Immature natural killer cell (primary cell): ENCODE results near the gene MYBPHL. TPM values are rescaled to one million over a fixed set of nuclear protein-coding genes. Genes with fewer than 3 reads are reported as not detected.
A peak's percentile ranks its signal among the peaks of the same experiment; 100 is the strongest.

ENCODE experiments used
- DNase-seq, 3 donors: peaks; one replicate each; pipeline ENCODE4 v3.0.0; 2022; ENCODE audit warnings: mixed read lengths in 1 of 3
- H3K27ac Mint-ChIP-seq, 6 donors: one replicate each; pipeline ENCODE4 v1.8.0; 2020; ENCODE audit warnings: mixed read lengths in 6 of 6, mild to moderate bottlenecking in 5 of 6, inconsistent platforms in 4 of 6, moderate library complexity in 3 of 6
- H3K27me3 Mint-ChIP-seq, 3 donors: one replicate each; pipeline ENCODE4 v1.8.0; 2020 to 2021; ENCODE audit warnings: low read depth in 3 of 3, mild to moderate bottlenecking in 3 of 3, mixed read lengths in 3 of 3, moderate library complexity in 3 of 3, inconsistent platforms in 1 of 3
- H3K36me3 Mint-ChIP-seq, 3 donors: one replicate each; pipeline ENCODE4 v1.8.0; 2020; ENCODE audit warnings: mixed read lengths in 3 of 3, inconsistent platforms in 2 of 3, mild to moderate bottlenecking in 2 of 3
- H3K4me1 Mint-ChIP-seq, 2 donors: one replicate each; pipeline ENCODE4 v1.8.0; 2020; ENCODE audit warnings: inconsistent platforms in 2 of 2, mild to moderate bottlenecking in 2 of 2, mixed read lengths in 2 of 2, moderate library complexity in 1 of 2
- H3K4me3 Mint-ChIP-seq, 5 donors: one replicate each; pipeline ENCODE4 v1.8.0; 2020; ENCODE audit warnings: mild to moderate bottlenecking in 5 of 5, mixed read lengths in 5 of 5, inconsistent platforms in 3 of 5, moderate library complexity in 3 of 5
- H3K9me3 Mint-ChIP-seq, 6 donors: one replicate each; pipeline ENCODE4 v1.8.0; 2020; ENCODE audit warnings: mild to moderate bottlenecking in 6 of 6, mixed read lengths in 6 of 6, inconsistent platforms in 4 of 6, moderate library complexity in 3 of 6
- polyA plus RNA-seq, 3 donors: library from polyadenylated mRNA; unstranded; fragments of 300-500 nt; fragmentation: Illumina TruSeq; gene quantifications; one replicate each; pipeline ENCODE4 v1.2.3, GENCODE V29; 2021

The MYBPHL gene
- polyA plus RNA-seq, 3 donors from 2014 or later = not detected

DNA sequence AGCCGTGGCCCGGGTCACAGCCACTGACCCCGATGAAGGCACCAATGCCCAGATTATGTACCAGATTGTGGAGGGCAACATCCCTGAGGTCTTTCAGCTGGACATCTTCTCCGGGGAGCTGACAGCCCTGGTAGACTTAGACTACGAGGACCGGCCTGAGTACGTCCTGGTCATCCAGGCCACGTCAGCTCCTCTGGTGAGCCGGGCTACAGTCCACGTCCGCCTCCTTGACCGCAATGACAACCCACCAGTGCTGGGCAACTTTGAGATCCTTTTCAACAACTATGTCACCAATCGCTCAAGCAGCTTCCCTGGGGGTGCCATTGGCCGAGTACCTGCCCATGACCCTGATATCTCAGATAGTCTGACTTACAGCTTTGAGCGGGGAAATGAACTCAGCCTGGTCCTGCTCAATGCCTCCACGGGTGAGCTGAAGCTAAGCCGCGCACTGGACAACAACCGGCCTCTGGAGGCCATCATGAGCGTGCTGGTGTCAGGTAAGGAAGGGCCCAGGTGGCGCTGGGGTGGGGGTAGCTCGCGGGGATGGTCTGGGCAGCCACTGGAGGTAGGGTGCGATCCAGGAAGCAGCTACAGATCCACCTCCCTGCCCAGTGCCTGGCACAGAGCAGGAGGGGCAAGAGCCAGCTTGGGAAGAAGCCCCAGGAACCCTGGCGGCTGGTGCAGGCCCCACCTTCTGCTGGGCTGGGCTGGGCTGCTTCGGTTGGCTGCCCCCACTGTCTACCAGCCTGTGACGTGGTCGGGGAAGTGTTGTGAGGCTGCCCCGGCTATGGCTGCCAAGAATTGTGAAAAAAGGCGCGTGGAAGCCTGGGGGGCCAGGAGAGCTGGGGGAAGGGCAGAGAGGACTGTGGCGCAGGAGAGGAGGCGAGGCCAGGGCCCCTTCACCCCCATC is 53.7 kb downstream of the MYBPHL start:
- H3K36me3 Mint-ChIP-seq = no peaks in the 10 kb centered on the region
- H3K4me1 Mint-ChIP-seq = peaks cover 5 to 18% of the 10 kb centered on the region in 2 donors
- H3K4me3 Mint-ChIP-seq = no peak overlapping the region
- H3K9me3 Mint-ChIP-seq = no peaks in the 10 kb centered on the region
- peaks cover 0 to 2% (median 2%) of the 10 kb centered on the region in 3 donors for H3K27me3 Mint-ChIP-seq
- no peak for DNase-seq
- no peak overlapping the region for H3K27ac Mint-ChIP-seq

DNA sequence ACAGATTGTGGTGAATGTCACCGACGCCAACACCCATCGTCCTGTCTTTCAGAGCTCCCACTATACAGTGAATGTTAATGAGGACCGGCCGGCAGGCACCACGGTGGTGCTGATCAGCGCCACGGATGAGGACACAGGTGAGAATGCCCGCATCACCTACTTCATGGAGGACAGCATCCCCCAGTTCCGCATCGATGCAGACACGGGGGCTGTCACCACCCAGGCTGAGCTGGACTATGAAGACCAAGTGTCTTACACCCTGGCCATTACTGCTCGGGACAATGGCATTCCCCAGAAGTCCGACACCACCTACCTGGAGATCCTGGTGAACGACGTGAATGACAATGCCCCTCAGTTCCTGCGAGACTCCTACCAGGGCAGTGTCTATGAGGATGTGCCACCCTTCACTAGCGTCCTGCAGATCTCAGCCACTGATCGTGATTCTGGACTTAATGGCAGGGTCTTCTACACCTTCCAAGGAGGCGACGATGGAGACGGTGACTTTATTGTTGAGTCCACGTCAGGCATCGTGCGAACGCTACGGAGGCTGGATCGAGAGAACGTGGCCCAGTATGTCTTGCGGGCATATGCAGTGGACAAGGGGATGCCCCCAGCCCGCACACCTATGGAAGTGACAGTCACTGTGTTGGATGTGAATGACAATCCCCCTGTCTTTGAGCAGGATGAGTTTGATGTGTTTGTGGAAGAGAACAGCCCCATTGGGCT is 54.5 kb downstream of the MYBPHL start:
- peaks cover 0 to 2% (median 2%) of the 10 kb centered on the region in 3 donors for H3K27me3 Mint-ChIP-seq
- no peaks in the 10 kb centered on the region for H3K36me3 Mint-ChIP-seq
- DNase-seq = no peak
- peak overlapping the region in 1 of 6 donors; percentile 46 for H3K27ac Mint-ChIP-seq
- H3K9me3 Mint-ChIP-seq = no peaks in the 10 kb centered on the region
- no peak overlapping the region for H3K4me3 Mint-ChIP-seq
- H3K4me1 Mint-ChIP-seq = peaks cover 5 to 18% of the 10 kb centered on the region in 2 donors

DNA sequence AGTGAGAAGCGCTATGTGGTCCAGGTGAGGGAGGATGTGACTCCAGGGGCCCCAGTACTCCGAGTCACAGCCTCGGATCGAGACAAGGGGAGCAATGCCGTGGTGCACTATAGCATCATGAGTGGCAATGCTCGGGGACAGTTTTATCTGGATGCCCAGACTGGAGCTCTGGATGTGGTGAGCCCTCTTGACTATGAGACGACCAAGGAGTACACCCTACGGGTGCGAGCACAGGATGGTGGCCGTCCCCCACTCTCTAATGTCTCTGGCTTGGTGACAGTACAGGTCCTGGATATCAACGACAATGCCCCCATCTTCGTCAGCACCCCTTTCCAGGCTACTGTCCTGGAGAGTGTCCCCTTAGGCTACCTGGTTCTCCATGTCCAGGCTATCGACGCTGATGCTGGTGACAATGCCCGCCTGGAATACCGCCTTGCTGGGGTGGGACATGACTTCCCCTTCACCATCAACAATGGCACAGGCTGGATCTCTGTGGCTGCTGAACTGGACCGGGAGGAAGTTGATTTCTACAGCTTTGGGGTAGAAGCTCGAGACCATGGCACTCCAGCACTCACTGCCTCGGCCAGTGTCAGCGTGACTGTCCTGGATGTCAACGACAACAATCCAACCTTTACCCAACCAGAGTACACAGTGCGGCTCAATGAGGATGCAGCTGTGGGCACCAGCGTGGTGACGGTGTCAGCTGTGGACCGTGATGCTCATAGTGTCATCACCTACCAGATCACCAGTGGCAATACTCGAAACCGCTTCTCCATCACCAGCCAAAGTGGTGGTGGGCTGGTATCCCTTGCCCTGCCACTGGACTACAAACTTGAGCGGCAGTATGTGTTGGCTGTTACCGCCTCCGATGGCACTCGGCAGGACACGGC is 55.3 kb downstream of the MYBPHL start:
- Mint-ChIP-seq H3K4me3 (peak overlapping the region in 4 of 5 donors; percentile 34 to 69 (median 46)), H3K27me3 (peaks cover 0 to 4% (median 4%) of the 10 kb centered on the region in 3 donors), H3K27ac (no peak overlapping the region), H3K9me3 (no peaks in the 10 kb centered on the region), H3K36me3 (no peaks in the 10 kb centered on the region), H3K4me1 (peaks cover 5 to 18% of the 10 kb centered on the region in 2 donors)
- DNase-seq = no peak

DNA sequence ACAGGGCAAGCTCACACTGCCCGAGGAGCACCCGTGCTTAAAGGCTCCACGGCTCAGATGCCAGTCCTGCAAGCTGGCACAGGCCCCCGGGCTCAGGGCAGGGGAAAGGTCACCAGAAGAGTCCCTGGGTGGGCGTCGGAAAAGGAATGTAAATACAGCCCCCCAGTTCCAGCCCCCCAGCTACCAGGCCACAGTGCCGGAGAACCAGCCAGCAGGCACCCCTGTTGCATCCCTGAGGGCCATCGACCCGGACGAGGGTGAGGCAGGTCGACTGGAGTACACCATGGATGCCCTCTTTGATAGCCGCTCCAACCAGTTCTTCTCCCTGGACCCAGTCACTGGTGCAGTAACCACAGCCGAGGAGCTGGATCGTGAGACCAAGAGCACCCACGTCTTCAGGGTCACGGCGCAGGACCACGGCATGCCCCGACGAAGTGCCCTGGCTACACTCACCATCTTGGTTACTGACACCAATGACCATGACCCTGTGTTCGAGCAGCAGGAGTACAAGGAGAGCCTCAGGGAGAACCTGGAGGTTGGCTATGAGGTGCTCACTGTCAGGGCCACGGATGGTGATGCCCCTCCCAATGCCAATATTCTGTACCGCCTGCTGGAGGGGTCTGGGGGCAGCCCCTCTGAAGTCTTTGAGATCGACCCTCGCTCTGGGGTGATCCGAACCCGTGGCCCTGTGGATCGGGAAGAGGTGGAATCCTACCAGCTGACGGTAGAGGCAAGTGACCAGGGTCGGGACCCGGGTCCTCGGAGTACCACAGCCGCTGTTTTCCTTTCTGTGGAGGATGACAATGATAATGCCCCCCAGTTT is 56.1 kb downstream of the MYBPHL start:
- H3K9me3 Mint-ChIP-seq = no peaks in the 10 kb centered on the region
- no peak overlapping the region for H3K27ac Mint-ChIP-seq
- H3K4me3 Mint-ChIP-seq = peak overlapping the region; percentile 63 to 80 (median 73)
- no peaks in the 10 kb centered on the region for H3K36me3 Mint-ChIP-seq
- DNase-seq = no peak
- H3K4me1 Mint-ChIP-seq = peaks cover 5 to 18% of the 10 kb centered on the region in 2 donors
- peaks cover 0 to 11% (median 4%) of the 10 kb centered on the region in 3 donors for H3K27me3 Mint-ChIP-seq

DNA sequence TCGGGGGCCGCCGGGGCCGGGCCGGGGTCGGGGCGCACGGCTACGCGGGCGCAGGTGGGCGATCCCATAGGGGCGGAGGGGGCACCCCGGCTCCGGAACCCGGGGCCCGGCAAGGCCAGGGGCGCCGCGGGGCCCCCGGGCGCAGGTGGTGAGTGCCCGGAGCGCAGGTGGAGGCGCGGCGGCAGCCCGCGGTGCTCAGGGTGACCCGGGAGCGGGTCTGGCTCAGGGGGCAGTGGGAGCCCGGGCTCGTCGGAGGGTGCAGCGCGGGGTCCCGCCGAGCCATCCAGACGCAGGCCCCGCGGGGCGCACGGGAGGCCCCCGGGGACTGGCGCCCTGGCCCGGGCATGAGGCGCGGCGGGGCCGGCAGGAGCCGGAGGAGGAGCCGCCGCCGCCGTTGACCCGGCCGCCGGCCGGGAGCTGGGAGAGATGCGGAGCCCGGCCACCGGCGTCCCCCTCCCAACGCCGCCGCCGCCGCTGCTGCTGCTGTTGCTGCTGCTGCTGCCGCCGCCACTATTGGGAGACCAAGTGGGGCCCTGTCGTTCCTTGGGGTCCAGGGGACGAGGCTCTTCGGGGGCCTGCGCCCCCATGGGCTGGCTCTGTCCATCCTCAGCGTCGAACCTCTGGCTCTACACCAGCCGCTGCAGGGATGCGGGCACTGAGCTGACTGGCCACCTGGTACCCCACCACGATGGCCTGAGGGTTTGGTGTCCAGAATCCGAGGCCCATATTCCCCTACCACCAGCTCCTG is 57.0 kb downstream of the MYBPHL start:
- Mint-ChIP-seq H3K27ac (no peak overlapping the region), H3K36me3 (no peaks in the 10 kb centered on the region), H3K4me3 (peak overlapping the region; percentile 63 to 80 (median 73)), H3K4me1 (peaks cover 5 to 18% of the 10 kb centered on the region in 2 donors), H3K27me3 (peaks cover 0 to 11% (median 4%) of the 10 kb centered on the region in 3 donors), H3K9me3 (no peaks in the 10 kb centered on the region)
- DNase-seq = peak in 1 of 3 donors; percentile 14

DNA sequence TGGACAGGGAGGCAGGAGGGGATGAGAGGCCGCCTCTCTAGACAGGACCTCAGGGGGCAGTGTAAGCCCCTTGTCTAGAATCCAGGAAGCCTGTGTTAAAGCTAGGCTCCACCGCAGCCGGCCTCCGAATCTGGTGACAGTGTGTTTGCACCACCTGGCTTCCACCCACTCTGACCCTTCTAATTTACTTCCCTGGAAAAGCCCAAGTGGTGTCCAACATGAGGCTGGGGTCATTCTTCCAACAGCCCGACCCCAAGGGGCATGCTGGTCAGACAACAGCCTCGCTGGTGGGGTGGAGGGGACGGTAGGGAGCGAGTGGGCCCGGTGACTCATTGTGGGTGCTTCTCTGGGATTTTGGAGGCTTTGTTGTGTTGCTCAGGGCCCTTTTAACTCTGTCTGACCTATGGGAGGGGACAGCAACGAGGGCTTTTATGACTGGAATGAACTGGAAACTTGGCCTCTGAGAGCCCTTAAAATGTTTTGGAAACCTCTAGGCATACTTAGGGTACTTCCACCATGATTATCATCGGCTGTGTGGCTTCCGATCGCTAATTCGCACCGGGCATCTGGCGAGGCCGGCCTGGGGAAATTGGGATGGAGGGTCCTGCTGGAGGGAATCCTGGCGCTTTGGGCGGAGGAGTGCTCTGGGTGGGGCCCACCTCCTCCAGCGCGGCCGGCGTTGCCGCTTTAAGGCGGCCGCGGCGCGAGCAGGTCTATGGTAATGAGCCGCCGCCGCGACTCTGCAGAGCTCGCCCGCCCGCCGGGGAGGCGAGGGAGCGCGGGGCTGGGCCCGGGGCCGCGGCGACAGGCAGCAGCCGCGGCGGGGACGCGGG is 57.8 kb downstream of the MYBPHL start, which contains the start of gene CELSR2:
CELSR2 (plus strand) TSS at position 743 of the 833 bp plus-strand sequence. CDS start 541 bp downstream, outside the sequence.
- H3K36me3 Mint-ChIP-seq = no peaks in the 10 kb centered on the region
- H3K4me1 Mint-ChIP-seq = peaks cover 5 to 14% of the 10 kb centered on the region in 2 donors
- DNase-seq = peak; percentile 65 to 73 (median 66)
- H3K9me3 Mint-ChIP-seq = no peaks in the 10 kb centered on the region
- peak within 1 kb of the TSS in 1 of 6 donors; percentile 14 for H3K27ac Mint-ChIP-seq
- H3K27me3 Mint-ChIP-seq = peaks cover 1 to 19% (median 11%) of the 10 kb centered on the region in 3 donors
- H3K4me3 Mint-ChIP-seq = peak within 1 kb of the TSS; percentile 67 to 80 (median 75)

DNA sequence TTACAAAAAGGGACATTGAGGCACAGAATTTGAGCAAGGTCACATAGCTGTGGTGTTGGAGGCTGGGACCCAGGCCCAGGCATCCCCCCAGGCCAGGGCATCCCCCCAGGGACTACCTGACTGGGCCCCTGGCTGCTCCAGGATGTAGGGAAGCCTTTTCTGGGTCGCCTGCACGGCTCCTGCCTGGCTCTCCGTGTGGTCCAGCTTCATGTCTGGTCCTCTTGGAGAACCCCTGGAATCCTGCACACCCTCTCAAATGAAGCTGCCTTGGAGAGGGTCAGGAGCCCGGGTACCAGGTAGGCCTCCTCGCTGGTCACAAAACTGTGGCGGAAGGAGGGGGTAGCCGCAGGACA is 58.4 kb downstream of the MYBPHL start:
- Mint-ChIP-seq H3K27me3 (peaks cover 1 to 19% (median 11%) of the 10 kb centered on the region in 3 donors), H3K36me3 (no peaks in the 10 kb centered on the region), H3K4me1 (peaks cover 5 to 14% of the 10 kb centered on the region in 2 donors), H3K9me3 (no peaks in the 10 kb centered on the region), H3K27ac (no peak overlapping the region), H3K4me3 (no peak overlapping the region)
- no peak for DNase-seq

DNA sequence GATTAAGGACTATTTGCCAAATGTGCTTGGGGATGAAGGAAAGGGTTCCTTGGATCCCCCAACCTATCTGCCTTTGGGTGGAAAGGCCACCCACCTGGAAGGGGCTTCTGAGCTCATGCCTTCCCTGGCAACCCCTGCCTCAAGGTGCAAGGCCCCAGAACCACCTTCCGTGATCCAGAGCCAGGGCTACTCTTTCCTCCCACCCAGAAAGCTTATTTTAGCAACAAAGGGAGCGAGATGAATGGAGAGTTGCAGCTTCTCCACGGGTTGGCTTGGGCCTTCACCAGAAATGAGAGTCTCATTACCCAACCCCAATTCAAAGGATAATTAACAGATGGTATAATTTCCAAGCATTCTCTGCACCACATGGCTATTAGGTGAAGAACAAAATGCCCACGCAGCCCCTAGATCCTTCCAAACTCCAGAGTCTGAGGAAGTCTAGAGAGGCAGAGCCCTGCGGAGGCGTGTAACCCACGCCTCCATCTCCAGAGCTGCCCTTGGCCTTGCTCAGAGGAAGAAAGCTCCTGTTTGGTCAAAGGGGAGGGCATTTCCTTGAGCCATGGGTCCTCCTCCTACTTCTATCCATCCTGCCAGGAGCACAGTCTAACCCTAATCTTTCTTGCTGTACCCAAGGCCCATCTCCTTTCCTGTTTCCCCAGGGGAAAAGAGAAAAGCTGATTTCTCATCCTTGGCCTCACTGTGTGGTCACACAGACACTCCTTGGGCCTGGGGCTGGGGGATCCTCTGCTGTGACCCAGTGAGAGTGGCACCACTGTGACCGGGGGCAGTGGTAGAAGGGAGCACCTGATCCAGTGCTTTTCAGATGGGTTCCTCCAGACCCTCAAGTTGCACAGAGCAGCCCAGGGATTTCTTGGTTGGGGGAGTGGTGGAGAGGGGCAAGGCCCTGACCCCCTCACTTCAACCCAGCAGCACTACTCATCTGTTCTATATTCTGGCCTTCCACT is 59.1 kb downstream of the MYBPHL start:
- peaks cover 5 to 15% of the 10 kb centered on the region in 2 donors for H3K4me1 Mint-ChIP-seq
- H3K9me3 Mint-ChIP-seq = no peaks in the 10 kb centered on the region
- H3K36me3 Mint-ChIP-seq = no peaks in the 10 kb centered on the region
- DNase-seq = no peak
- no peak overlapping the region for H3K4me3 Mint-ChIP-seq
- H3K27me3 Mint-ChIP-seq = peaks cover 1 to 19% (median 11%) of the 10 kb centered on the region in 3 donors
- H3K27ac Mint-ChIP-seq = no peak overlapping the region

DNA sequence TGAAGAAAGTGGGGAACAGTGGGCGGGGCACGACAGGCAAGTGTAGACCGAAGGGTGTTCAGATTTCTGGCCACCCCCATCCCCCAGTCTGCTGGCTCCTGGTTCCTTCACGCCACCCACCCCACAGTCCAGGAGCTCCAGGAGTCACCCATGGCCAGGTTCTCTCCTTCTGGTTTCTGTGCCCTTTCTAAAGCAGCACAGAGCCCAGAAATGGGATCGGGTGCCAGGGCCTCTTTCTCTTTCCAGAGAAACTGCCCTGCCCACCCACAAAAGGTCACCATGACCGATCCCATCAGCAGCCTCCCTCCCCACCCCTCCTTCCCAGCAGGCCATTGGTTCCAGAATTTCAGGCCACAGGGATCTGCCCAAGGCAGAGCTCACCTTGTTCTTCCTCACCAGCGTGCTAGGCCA is 60.7 kb downstream of the MYBPHL start:
- Mint-ChIP-seq H3K27ac (no peak overlapping the region), H3K4me1 (peaks cover 18 to 22% of the 10 kb centered on the region in 2 donors), H3K4me3 (no peak overlapping the region), H3K36me3 (no peaks in the 10 kb centered on the region), H3K9me3 (no peaks in the 10 kb centered on the region), H3K27me3 (peaks cover 3 to 19% (median 11%) of the 10 kb centered on the region in 3 donors)
- DNase-seq = no peak

DNA sequence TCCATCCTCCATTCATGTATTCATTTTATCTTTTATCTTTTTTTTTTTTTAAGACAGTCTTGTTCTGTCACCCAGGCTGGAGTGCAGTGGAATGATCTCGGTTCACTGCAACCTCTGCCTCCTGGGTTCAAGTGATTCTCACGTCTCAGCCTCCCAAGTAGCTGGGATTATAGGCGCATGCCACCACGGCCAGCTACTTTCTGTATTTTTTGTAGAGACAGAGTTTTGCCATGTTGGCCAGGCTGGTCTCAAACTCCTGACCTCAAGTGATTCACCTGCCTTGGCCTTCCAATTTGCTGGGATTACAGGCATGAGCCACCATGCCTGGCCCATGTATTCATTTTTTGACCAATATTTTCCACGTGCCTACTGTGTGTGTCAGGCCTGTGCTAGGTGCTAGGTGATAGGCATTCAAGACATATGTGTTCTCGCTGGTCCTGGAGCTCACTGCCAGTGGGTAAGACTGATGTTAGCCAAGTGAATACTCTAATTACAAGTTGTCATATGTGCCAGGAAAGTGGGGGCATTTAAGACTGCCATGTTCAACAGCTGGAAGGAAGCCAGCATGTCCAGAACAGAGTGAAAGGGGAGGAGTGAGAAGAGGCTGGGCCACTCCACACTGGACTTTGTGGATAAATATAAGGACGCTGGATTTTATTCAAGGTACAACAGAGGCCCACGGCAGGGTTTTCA is 62.8 kb downstream of the MYBPHL start:
- no peak overlapping the region for H3K4me3 Mint-ChIP-seq
- peaks cover 14 to 18% of the 10 kb centered on the region in 2 donors for H3K4me1 Mint-ChIP-seq
- no peak for DNase-seq
- H3K36me3 Mint-ChIP-seq = no peaks in the 10 kb centered on the region
- H3K27me3 Mint-ChIP-seq = peaks cover 3 to 17% (median 9%) of the 10 kb centered on the region in 3 donors
- H3K9me3 Mint-ChIP-seq = no peaks in the 10 kb centered on the region
- H3K27ac Mint-ChIP-seq = no peak overlapping the region
